NCI-H2081 (cell line): ENCODE measurements around the gene MYO10.

ENCODE experiments used
- DNase-seq, 2 experiments: peaks; one replicate each; lab custom pipeline; 2025; lab: John Stamatoyannopoulos, UW

Gene MYO10

DNA sequence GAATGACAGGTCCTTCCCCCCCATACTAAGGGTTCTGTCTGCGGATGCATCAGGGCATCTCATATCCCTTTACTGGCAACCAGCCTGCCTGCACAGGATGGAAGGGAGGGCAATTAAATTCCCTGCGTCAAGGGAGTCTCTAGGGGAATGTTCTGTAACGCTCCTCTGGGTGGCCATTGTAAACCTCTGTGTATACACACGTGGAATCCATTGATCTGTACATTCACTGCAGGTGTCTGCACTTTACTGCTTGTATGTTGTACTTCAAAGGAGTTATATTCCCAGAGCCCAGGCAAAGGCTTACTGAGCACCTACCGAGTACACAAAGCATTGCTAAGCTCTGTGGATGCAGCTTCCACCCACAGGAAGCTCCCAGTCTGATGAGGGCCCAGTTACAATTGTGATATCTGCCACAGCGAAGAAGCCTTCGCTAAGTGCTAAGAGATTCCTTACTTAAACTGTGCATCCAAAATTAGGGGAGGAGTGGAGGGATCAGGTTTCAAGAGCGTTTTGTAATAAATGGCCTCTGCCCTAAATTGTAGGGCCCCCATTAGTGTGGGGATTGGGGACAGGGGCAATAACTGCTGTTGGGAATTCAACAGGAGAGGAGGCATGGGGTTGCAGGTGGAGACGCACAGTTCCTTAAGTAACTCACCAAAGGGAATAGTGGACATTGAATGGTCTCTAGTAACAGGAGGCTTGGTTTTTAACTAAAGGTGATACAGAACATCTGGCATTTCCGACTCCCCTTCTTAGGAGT, 317.8 kb downstream of the MYO10 start:
- peak; percentile 59 to 65 for DNase-seq

DNA sequence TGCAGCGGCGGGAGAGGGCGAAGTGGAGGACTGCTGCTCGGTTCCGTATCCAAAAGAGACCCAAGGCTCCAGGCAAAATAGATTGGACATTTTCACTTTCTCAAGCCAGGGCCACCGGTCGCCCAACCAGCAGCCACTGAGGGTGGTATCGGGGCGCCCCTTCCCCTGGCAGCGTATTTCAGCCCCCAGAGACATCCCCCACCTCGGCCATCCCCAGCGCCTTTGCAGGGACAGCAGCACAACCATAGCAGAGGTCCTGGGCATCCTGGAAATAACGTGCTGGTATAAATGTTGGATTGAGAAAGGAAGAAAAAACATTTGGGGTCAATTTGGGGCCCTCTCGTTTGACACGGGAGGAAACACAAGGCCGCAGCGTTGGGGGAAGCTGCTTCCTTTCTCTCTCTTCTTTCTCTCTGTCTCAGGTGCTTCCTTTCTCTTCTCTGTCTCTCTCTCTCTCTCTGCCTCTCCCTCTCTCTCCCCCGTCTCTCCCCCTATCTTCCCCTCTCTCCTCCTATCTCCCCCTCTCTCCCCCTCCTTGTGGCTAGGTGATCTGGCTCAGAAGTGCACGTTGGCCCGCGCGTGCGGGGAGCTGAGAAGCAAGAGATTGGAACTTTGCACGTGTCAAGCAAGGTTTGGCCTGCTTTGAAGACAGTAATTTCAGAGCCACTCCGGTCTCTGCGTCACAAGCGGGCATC, 318.7 kb downstream of the MYO10 start:
- DNase-seq = no peak

DNA sequence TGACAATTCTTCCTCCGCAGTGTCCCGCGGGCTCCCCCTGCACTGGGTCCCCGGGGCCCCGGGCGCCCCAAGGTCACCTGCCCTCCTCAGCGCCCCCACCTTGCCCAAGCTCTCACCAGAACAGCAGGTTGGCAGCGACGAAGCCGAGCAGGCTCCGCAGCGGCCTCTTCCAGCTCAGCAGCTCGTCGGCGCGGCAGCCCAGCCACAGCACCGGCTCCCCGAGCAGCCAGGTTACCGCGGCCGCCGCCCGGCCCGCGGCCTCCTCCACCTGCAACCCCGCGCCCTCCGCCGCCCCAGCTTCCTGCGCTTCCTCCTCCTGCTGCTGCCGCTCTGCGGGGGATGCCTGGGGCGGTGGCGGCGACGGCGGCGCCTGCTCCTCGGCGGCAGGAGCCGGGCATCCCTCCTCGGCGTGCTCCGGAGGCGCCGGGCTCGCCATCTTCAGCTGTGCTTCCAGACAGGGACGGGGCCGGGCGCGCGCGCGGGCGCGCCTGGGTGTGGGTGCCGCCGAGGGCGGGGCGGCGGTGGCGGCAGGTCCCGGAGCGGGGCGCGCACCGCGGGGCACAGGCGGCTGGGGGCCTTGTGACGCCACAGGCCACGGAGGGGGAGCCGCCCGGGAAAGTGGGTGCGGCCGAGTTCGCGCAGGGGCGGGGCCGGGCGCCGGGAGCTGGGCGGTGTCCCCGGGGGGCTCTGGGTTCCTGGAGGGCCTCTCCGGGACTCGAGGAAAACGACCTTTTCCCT, 319.4 kb downstream of the MYO10 start, which contains the start of gene RETREG1:
Gene RETREG1, minus strand, starts transcription at position 462 of the 738 bp plus-strand sequence. Its CDS starts 26 bp downstream, at position 436.
- peak; percentile 83 to 86 for DNase-seq

DNA sequence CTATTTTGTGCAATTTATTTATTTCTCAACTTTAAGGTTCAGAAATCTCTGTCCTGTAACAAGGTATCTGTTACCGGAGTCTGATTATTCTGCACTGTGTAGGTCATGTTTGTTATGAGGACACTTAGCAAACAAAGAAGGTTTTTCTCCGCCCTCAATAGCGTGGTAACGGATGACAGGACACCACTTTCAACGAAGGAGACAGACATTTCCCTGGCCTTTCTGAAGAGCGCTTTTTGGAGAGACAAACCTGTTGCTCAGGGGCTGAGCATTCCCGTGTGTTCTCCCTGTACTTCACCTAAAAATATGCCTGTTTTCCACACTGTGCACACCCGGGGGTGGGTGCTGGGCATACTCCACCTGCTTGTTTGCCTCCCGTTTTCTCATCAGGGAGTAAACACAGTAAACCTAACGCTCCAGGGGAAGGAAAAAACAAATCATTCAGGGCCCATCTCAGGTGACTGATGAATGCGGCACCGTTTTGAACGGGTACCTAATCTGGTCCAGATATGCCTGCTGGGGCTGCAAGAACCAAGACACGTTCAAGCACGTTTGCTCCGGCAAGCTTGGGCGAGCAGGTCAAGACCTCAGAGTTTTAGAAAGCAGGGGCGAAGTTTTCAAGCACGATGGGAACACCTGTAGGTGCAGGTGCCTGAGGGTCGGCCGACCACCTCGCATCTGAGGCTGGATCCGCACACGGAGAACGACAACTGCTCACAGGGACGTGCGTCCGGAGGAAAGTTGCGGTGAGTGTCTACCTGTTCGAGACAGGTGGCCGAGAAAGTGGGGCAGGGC, 320.1 kb downstream of the MYO10 start:
- peak; percentile 42 to 67 for DNase-seq

DNA sequence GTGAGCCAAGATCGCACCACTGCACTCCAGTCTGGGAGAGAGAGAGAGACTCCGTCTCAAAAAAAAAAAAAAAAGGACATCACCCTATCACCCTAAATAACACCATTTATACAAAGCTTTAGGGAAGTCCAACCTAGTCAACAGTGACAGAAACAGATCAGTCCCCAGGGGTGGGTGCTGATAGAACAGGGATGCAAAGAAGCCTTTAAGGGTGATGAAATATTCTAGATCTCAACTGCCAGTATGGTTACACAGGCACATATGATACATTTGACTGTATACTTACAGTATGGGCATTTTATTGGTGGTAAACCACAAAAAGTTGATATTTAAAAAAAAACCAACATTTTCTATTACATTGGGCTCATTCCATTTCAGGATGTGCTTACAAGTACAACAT, 324.1 kb downstream of the MYO10 start:
- no peak for DNase-seq
